Prostate gland (tissue), 2 donors: ENCODE data around the gene DCPS. TPM values are rescaled to one million over a fixed set of nuclear protein-coding genes. Genes with fewer than 3 reads are reported as not detected.

Source experiments
- DNase-seq: peaks from one replicate; pipeline ENCODE4 v3.0.0-alpha.2; 2019; ENCODE audit warnings: low spot score
- H3K27ac ChIP-seq, 2 donors: fragments of 200-600 bp; sonication (generic); 2 replicates each; pipeline ENCODE4 v1.5.1; 2017 to 2019
- H3K27me3 ChIP-seq: fragments of 200-600 bp; sonication (generic); replicated peaks from 2 replicates; pipeline ENCODE4 v1.5.1; 2019; ENCODE audit not compliant: insufficient read depth
- H3K36me3 ChIP-seq, 2 donors: fragments of 200-600 bp; sonication (generic); 1 replicate in 1 of 2; 2 replicates in 1 of 2; pipeline versions ENCODE4 v1.5.1 to v1.8.1; 2017 to 2019
- H3K4me1 ChIP-seq: fragments of 200-600 bp; sonication (generic); replicated peaks from 2 replicates; pipeline ENCODE4 v1.5.1; 2019
- H3K4me3 ChIP-seq, 2 donors: fragments of 200-600 bp; sonication (generic); 2 replicates each; pipeline ENCODE4 v1.5.1; 2017 to 2019
- H3K9me3 ChIP-seq: fragments of 200-600 bp; sonication (generic); 2 replicates; pipeline ENCODE4 v1.5.1; 2017
- POLR2A ChIP-seq: fragments of 450-650 bp; IDR thresholded peaks from one replicate; pipeline ENCODE4 v1.6.1; 2016; ENCODE audit warnings: antibody characterized with exemption, mild to moderate bottlenecking
- POLR2AphosphoS5 ChIP-seq: sonication (generic); formaldehyde crosslinking; IDR thresholded peaks from one replicate; pipeline ENCODE4 v1.6.1; 2017; ENCODE audit warnings: antibody characterized with exemption
- WGBS: methylation state at CpG from one replicate; pipeline ENCODE4 v1.1.5; 2018; 5-methylcytosine and 5-hydroxymethylcytosine counted together
- intact Hi-C: fragments of 100-400 bp; cut with DNase I; formaldehyde crosslinking; loops from one replicate; pipeline ENCODE4 v1.14.2; 2022
- total RNA-seq, 2 donors: library from RNA; depleted of rRNA; stranded (reverse); fragments of >200 nt; gene quantifications; one replicate each; pipeline ENCODE4 v1.1.0, GENCODE V29; 2016
- TF ChIP-seq, protein P1 (sequence below), 4 experiments: fragments of 200-600 bp in 2 of 4; fragments of 450-650 bp in 2 of 4; sonication (generic) in 2 of 4; IDR thresholded peaks; 1 replicate in 3 of 4; 2 replicates in 1 of 4; pipeline ENCODE4 v1.5.1; 2016 to 2019; ENCODE audit warnings: antibody characterized with exemption in 4 of 4, mild to moderate bottlenecking in 2 of 4, moderate library complexity in 2 of 4

DCPS gene
- total RNA-seq, 2 donors from 2014 or later, result 12.6 to 17.5 TPM

DNA sequence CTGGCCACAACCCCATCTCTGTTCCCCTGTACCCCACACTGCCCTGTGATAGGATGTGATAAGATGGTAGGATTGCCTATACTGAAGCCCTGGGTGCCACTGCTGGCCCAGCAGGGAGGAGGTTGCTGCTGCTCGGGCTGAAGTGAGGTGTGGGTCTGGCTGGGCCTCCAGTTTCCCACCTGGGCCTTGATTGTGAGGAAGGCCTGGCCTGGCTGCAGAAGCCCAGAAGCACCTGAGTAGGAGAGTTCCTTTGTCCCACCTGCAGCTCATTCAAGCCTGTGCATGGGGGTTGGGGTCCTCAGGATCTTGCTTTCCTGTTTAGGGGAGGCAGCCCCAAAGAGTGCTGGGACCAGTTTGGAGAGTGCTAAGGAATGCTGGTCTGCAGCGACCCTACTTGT, 54.9 kb downstream of the DCPS start:
- H3K9me3 ChIP-seq, result no peaks in the 10 kb centered on the region
- no peaks in the 10 kb centered on the region for H3K27me3 ChIP-seq
- TF ChIP-seq, protein P1, sequence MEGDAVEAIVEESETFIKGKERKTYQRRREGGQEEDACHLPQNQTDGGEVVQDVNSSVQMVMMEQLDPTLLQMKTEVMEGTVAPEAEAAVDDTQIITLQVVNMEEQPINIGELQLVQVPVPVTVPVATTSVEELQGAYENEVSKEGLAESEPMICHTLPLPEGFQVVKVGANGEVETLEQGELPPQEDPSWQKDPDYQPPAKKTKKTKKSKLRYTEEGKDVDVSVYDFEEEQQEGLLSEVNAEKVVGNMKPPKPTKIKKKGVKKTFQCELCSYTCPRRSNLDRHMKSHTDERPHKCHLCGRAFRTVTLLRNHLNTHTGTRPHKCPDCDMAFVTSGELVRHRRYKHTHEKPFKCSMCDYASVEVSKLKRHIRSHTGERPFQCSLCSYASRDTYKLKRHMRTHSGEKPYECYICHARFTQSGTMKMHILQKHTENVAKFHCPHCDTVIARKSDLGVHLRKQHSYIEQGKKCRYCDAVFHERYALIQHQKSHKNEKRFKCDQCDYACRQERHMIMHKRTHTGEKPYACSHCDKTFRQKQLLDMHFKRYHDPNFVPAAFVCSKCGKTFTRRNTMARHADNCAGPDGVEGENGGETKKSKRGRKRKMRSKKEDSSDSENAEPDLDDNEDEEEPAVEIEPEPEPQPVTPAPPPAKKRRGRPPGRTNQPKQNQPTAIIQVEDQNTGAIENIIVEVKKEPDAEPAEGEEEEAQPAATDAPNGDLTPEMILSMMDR (IDR thresholded peaks at IDR 0.05), result no peak
- TF ChIP-seq POLR2A (no peak), POLR2AphosphoS5 (no peak)
- intact Hi-C loops, result loop anchor here (5.0 kb wide), 2 partner anchors 41 to 59 kb away; no protein-coding TSS in a partner anchor
- DNase-seq, result no peak
- WGBS, result 62% methylated on average over 2 of the region's 2 CpGs
- no peaks in the 10 kb centered on the region for H3K36me3 ChIP-seq
- peak overlapping the region; percentile 18 to 50 for H3K27ac ChIP-seq
- no peaks in the 10 kb centered on the region for H3K4me1 ChIP-seq
- H3K4me3 ChIP-seq, result no peak overlapping the region

- intact Hi-C loops, result loop anchor here (5.0 kb wide), 2 partner anchors 42 to 58 kb away; no protein-coding TSS in a partner anchor
- DNase-seq, result peak; percentile 16
- Histone ChIP-seq H3K27ac (peak overlapping the region in 1 of 2 donors; percentile 50), H3K36me3 (no peaks in the 10 kb centered on the region), H3K27me3 (no peaks in the 10 kb centered on the region), H3K4me3 (no peak overlapping the region), H3K9me3 (no peaks in the 10 kb centered on the region), H3K4me1 (no peaks in the 10 kb centered on the region)
- WGBS, result 25% methylated on average over 16 of the region's 16 CpGs
- TF ChIP-seq, protein P1 (IDR thresholded peaks at IDR 0.05), result no peak
- TF ChIP-seq POLR2AphosphoS5, result peak; percentile 18
Measured at GRCh38 chr11:126359431-126360048, 55.7 kb downstream of the DCPS start.

DNA sequence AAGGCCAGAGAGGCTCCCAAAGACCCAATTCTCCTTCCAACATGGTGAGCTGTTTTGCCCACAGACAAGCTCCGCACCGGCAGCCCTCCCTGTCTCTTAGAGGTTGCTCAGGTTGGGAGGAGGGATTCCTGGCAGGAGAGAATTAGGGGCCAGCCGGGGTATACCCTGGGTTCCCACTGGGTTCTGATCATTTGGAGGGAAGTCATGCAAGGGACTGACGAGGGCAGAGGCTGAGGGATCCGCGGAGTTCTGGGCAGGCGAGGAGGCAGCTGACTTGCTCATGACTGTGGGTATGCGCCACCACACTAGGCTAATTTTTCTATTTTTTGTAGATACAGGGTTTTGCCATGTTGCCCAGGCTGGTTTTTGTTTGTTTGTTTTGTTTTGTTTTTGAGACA, 56.2 kb downstream of the DCPS start:
- WGBS, result 71% methylated on average over 8 of the region's 8 CpGs
- intact Hi-C loops, result no loop called here
- TF ChIP-seq POLR2AphosphoS5, result no peak
- TF ChIP-seq, protein P1 (IDR thresholded peaks at IDR 0.05), result no peak
- no peak for TF ChIP-seq POLR2A
- H3K27ac ChIP-seq, result peak overlapping the region in 1 of 2 donors; percentile 50
- no peaks in the 10 kb centered on the region for H3K4me1 ChIP-seq
- no peak for DNase-seq
- no peaks in the 10 kb centered on the region for H3K36me3 ChIP-seq
- H3K27me3 ChIP-seq, result no peaks in the 10 kb centered on the region
- no peaks in the 10 kb centered on the region for H3K9me3 ChIP-seq
- H3K4me3 ChIP-seq, result no peak overlapping the region

DNA sequence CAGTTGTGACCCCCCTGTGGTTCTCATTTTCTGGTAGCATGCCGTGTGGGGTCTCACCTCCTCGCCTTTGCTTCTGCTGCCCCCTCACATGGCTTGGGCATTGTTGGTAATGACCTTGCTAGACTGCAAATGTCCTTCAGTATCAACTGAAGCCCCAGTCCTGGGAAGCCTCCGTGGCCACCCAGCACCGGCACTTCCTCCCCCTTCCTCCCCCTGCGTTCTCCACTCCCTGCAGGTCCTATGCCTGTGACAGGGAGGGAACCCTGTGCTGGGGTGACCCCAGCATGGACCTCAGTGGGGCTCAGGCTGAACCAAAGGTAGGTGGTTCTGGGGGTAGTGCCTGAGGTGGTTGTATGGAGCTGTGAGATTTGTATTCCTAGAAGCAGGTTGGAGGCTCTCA, 57.5 kb downstream of the DCPS start:
- Histone ChIP-seq H3K27me3 (no peaks in the 10 kb centered on the region), H3K4me3 (no peak overlapping the region), H3K36me3 (no peaks in the 10 kb centered on the region), H3K9me3 (no peaks in the 10 kb centered on the region), H3K27ac (no peak overlapping the region), H3K4me1 (peaks cover 5% of the 10 kb centered on the region)
- 82% methylated on average over 5 of the region's 5 CpGs for WGBS
- DNase-seq, result no peak
- intact Hi-C loops, result no loop called here
- TF ChIP-seq, protein P1 (IDR thresholded peaks at IDR 0.05), result no peak
- no peak for TF ChIP-seq POLR2A
- no peak for TF ChIP-seq POLR2AphosphoS5
